ENCODE measurements around the gene SLC2A13. TPM values are rescaled to one million over a fixed set of nuclear protein-coding genes. Genes with fewer than 3 reads are reported as not detected.

The SLC2A13 gene
- total RNA-seq, 4 donors from 2014 or later = 1.4 to 2.8 (median 2.3) TPM

DNA sequence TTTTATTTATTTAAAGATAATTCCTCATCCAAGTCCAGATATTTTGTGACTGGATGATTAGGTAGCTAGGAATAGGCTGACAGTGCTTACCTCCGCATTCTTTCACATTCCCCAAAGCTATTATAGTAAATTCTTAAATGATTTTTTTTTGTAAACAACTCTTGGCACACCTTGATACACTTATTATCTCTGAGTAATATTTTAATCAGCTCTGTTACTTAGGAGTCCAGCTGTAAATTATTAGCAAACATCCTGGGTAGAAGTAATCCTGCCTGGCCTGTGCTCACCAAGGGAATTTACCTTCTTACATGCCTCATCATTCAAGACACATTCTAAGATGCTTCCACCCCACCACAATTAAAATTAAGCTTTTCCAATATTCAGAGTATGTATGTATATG lies 186.1 kb downstream of the SLC2A13 start:
- no peak for ATAC-seq
- TF ChIP-seq, protein P1, sequence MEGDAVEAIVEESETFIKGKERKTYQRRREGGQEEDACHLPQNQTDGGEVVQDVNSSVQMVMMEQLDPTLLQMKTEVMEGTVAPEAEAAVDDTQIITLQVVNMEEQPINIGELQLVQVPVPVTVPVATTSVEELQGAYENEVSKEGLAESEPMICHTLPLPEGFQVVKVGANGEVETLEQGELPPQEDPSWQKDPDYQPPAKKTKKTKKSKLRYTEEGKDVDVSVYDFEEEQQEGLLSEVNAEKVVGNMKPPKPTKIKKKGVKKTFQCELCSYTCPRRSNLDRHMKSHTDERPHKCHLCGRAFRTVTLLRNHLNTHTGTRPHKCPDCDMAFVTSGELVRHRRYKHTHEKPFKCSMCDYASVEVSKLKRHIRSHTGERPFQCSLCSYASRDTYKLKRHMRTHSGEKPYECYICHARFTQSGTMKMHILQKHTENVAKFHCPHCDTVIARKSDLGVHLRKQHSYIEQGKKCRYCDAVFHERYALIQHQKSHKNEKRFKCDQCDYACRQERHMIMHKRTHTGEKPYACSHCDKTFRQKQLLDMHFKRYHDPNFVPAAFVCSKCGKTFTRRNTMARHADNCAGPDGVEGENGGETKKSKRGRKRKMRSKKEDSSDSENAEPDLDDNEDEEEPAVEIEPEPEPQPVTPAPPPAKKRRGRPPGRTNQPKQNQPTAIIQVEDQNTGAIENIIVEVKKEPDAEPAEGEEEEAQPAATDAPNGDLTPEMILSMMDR (IDR thresholded peaks at IDR 0.05 in 4 of 5, conservative IDR thresholded peaks at IDR 0.05 in 1 of 5) = no peak
- TF ChIP-seq POLR2A (IDR thresholded peaks at IDR 0.05) = no peak
- in situ Hi-C loops (cut with MboI; ENCODE audit: low sequenced_read_pairs in 4 of 4) = no loop called here
- no peak overlapping the region for H3K27ac ChIP-seq
- H3K27me3 ChIP-seq = no peaks in the 10 kb centered on the region
- no peaks in the 10 kb centered on the region for H3K9me3 ChIP-seq
- no peak overlapping the region for H3K4me3 ChIP-seq
- no peaks in the 10 kb centered on the region for H3K4me1 ChIP-seq
- intact Hi-C loops (cut with DNase I; ENCODE audit: low total_unique reads) = no loop called here
- no peaks in the 10 kb centered on the region for H3K36me3 ChIP-seq
- no peak for DNase-seq

DNA sequence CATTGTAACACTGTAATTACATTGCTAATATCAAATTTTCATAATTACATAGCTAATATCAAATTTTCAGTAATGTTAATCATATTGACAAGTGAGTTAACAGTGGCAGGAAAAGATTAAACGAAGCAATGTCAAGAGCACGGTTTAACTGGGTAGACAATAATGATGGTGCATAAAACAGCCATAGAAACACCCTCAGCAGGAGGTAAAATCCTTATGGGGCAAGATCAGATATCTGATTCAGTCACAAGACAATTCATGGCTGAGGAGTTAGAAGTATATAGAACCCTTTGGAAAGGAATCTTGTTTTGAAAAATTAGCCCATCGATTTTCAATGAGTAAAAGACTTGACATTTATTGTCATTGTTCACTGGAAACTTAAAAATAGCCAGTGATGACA lies 190.6 kb downstream of the SLC2A13 start:
- no peaks in the 10 kb centered on the region for H3K36me3 ChIP-seq
- H3K27ac ChIP-seq = no peak overlapping the region
- H3K27me3 ChIP-seq = no peaks in the 10 kb centered on the region
- no peaks in the 10 kb centered on the region for H3K9me3 ChIP-seq
- in situ Hi-C loops (cut with MboI; ENCODE audit: low sequenced_read_pairs in 4 of 4) = no loop called here
- DNase-seq = no peak
- TF ChIP-seq, protein P1 (IDR thresholded peaks at IDR 0.05 in 4 of 5, conservative IDR thresholded peaks at IDR 0.05 in 1 of 5) = no peak
- no peak for TF ChIP-seq POLR2A (IDR thresholded peaks at IDR 0.05)
- intact Hi-C loops (cut with DNase I; ENCODE audit: low total_unique reads) = no loop called here
- H3K4me1 ChIP-seq = no peaks in the 10 kb centered on the region
- no peak for ATAC-seq
- H3K4me3 ChIP-seq = no peak overlapping the region

DNA sequence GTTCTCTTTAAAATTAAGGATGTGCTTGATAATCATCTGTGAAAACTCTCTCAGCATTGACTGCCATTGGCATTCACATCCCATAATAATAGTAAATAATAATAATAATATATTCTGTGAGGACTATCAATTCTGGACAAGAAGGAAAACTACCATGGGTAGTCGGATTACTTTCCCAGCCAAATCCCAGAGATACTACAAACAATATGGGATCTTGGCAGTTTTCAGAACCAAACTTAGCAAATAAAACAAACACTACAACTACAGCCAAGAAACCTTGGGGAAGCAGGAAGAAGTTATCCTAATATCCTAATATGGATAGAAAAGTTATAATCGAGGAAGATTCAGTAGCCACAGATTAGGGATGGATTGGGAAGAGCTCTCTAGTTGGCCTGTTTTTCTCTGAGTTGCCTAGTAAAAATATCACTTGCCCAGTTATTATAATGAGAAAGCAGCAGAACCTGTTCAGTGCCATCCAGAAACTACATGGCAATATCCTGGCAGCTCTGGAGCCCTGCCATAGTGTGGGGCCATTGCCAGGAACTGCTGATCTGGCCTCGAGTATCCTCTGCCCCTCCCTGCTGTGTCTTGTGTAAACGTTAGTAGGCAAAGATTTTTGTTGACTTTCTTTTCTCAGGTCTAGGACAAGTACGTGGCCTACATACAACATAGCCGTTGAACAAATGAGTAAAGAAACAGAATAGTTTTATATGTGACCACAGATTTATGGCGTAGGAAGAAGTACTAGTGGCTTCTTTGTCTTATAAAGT lies 193.5 kb downstream of the SLC2A13 start:
- no peak for DNase-seq
- Histone ChIP-seq H3K4me3 (no peak overlapping the region), H3K27me3 (no peaks in the 10 kb centered on the region), H3K36me3 (no peaks in the 10 kb centered on the region), H3K4me1 (no peaks in the 10 kb centered on the region), H3K27ac (no peak overlapping the region), H3K9me3 (no peaks in the 10 kb centered on the region)
- in situ Hi-C loops (cut with MboI; ENCODE audit: low sequenced_read_pairs in 4 of 4) (no loop called here), intact Hi-C loops (cut with DNase I; ENCODE audit: low total_unique reads) (no loop called here)
- TF ChIP-seq, protein P1 (IDR thresholded peaks at IDR 0.05 in 4 of 5, conservative IDR thresholded peaks at IDR 0.05 in 1 of 5) = no peak
- TF ChIP-seq POLR2A (IDR thresholded peaks at IDR 0.05) = no peak
- no peak for ATAC-seq

DNA sequence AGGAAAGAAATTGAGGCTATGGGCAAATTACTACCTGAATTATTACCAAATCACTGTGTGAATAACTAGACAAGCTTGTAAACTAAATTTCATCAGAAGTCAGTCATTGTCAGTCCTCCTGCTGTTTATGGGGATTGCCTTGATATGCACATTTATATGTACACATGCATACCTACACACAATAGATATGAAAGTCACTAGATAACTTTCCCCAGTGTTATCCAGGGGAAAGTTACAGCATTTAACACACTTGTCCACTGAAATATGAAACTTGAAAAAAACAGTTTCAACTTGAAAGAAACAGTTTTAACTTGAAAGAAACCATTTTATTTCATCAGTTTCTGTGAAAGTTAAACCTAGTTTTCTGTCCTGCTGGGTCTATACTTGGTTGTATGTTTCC lies 199.6 kb downstream of the SLC2A13 start:
- intact Hi-C loops (cut with DNase I; ENCODE audit: low total_unique reads) = no loop called here
- in situ Hi-C loops (cut with MboI; ENCODE audit: low sequenced_read_pairs in 4 of 4) = no loop called here
- Histone ChIP-seq H3K27me3 (no peaks in the 10 kb centered on the region), H3K9me3 (no peaks in the 10 kb centered on the region), H3K4me3 (no peak overlapping the region), H3K4me1 (no peaks in the 10 kb centered on the region), H3K36me3 (no peaks in the 10 kb centered on the region), H3K27ac (no peak overlapping the region)
- DNase-seq = no peak
- no peak for TF ChIP-seq POLR2A (IDR thresholded peaks at IDR 0.05)
- TF ChIP-seq, protein P1 (IDR thresholded peaks at IDR 0.05 in 4 of 5, conservative IDR thresholded peaks at IDR 0.05 in 1 of 5) = no peak
- no peak for ATAC-seq

DNA sequence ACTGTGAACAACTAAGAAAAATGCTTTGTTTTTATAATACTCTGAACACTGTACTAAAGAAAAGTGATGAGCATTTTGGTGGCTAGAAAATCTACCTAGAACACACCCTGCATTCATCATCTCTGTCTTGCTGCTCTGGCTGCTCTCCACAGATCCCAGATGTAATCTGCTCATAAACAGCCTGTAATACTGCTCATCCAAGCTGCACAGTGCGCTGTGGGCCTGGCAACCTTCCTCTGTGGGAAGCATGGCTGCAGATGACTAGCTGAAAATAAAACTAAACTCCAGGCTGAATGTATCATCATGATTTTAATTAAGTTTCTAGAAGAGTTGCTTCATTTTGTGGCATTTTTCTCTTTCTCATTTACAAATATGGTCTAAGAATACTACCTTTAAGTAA lies 200.7 kb downstream of the SLC2A13 start:
- H3K27me3 ChIP-seq = no peaks in the 10 kb centered on the region
- no peaks in the 10 kb centered on the region for H3K36me3 ChIP-seq
- in situ Hi-C loops (cut with MboI; ENCODE audit: low sequenced_read_pairs in 4 of 4) = no loop called here
- no peak overlapping the region for H3K27ac ChIP-seq
- no peaks in the 10 kb centered on the region for H3K4me1 ChIP-seq
- intact Hi-C loops (cut with DNase I; ENCODE audit: low total_unique reads) = no loop called here
- no peaks in the 10 kb centered on the region for H3K9me3 ChIP-seq
- ATAC-seq (peak in 1 of 2 donors; percentile 44), DNase-seq (peak; percentile 31 to 50)
- no peak for TF ChIP-seq POLR2A (IDR thresholded peaks at IDR 0.05)
- TF ChIP-seq, protein P1 (IDR thresholded peaks at IDR 0.05 in 4 of 5, conservative IDR thresholded peaks at IDR 0.05 in 1 of 5) = no peak
- no peak overlapping the region for H3K4me3 ChIP-seq
